Activated T-cell treated with anti-CD3 and anti-CD28 coated beads, Interleukin-2, amount 50 U/mL, for 72 hours (primary cell): Measurements from ENCODE around the gene ELF2. TPM values are rescaled to one million over a fixed set of nuclear protein-coding genes. Genes with fewer than 3 reads are reported as not detected.
"Not testable (repeated sequence)": the region's sequence is repeated elsewhere in the genome, so short reads cannot be mapped to it uniquely, and the experiment has no call there.

Experiments
- ATAC-seq, 2 donors: fragments of 150-1000 bp; cut with Tn5 transposase; replicated peaks in 1 of 2; 2 replicates each; pipeline ENCODE4 v1.10.0; 2021; ENCODE audit warnings: moderate library complexity in 2 of 2, mild to moderate bottlenecking in 1 of 2
- DNase-seq, 2 donors: peaks; one replicate each; pipeline ENCODE4 v3.0.0; 2021 to 2022; ENCODE audit warnings: mixed read lengths in 1 of 2
- H3K27ac Mint-ChIP-seq: one replicate; pipeline ENCODE4 v1.8.0; 2022; ENCODE audit warnings: mild to moderate bottlenecking, moderate library complexity, mixed read lengths
- H3K27me3 Mint-ChIP-seq: one replicate; pipeline ENCODE4 v1.8.0; 2022; ENCODE audit warnings: low read depth, mixed read lengths
- H3K36me3 Mint-ChIP-seq, 2 donors: one replicate each; pipeline ENCODE4 v1.8.0; 2022; ENCODE audit warnings: mixed read lengths in 2 of 2, mild to moderate bottlenecking in 1 of 2; ENCODE audit not compliant: insufficient read depth in 2 of 2
- H3K4me1 Mint-ChIP-seq: one replicate; pipeline ENCODE4 v1.8.0; 2022; ENCODE audit warnings: low read depth, mixed read lengths
- H3K4me3 Mint-ChIP-seq, 2 donors: one replicate each; pipeline ENCODE4 v1.8.0; 2022; ENCODE audit warnings: mild to moderate bottlenecking in 2 of 2, mixed read lengths in 2 of 2, moderate library complexity in 2 of 2
- H3K9me3 Mint-ChIP-seq, 2 donors: one replicate each; pipeline ENCODE4 v1.8.0; 2022; ENCODE audit warnings: mixed read lengths in 2 of 2
- total RNA-seq, 2 donors: library from RNA; stranded (reverse); gene quantifications; one replicate each; pipeline ENCODE4 v1.2.3, GENCODE V29; 2022

The ELF2 gene
- total RNA-seq, 2 donors from 2014 or later: 34.8 to 36.4 TPM

- H3K27ac Mint-ChIP-seq: no peak overlapping the region
- peaks cover 5% of the 10 kb centered on the region in 2 donors for H3K36me3 Mint-ChIP-seq
- DNase-seq: no peak
- H3K27me3 Mint-ChIP-seq: no peaks in the 10 kb centered on the region
- peaks cover 0 to 6% of the 10 kb centered on the region in 2 donors for H3K9me3 Mint-ChIP-seq
- ATAC-seq: no peak
- no peak overlapping the region for H3K4me3 Mint-ChIP-seq
- H3K4me1 Mint-ChIP-seq: peaks cover 29% of the 10 kb centered on the region
Measured at GRCh38 chr4:139144911-139145551, 32.0 kb downstream of the ELF2 start.

- no peak overlapping the region for H3K4me3 Mint-ChIP-seq
- ATAC-seq: no peak
- peaks cover 29% of the 10 kb centered on the region for H3K4me1 Mint-ChIP-seq
Measured at GRCh38 chr4:139144161-139144859, 32.7 kb downstream of the ELF2 start.

DNA sequence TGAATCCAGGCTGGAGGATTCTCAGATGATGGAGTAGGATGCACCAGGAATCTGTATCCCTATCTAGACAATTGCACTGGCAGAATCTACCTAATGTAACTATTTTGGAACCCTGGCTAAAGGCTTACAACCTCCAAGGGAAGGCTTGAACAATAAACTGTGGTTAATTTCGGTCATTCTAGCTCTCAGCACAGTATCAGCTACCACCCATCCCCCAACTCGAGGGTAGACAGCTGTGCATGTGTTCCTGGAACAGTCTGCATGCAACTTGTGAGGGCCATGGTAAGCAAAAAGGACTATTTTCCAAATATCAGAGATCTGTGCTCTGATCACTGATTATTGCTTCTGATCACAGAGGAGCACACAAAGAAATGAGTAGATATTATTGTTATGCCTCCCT is 34.0 kb downstream of the ELF2 start:
- no peak overlapping the region for H3K4me3 Mint-ChIP-seq
- H3K9me3 Mint-ChIP-seq: peaks cover 0 to 6% of the 10 kb centered on the region in 2 donors
- peaks cover 29% of the 10 kb centered on the region for H3K4me1 Mint-ChIP-seq
- H3K36me3 Mint-ChIP-seq: peaks cover 5% of the 10 kb centered on the region in 2 donors
- no peaks in the 10 kb centered on the region for H3K27me3 Mint-ChIP-seq
- no peak overlapping the region for H3K27ac Mint-ChIP-seq
- DNase-seq: no peak
- no peak for ATAC-seq

More at GRCh38 chr4:139144161-139144859, 32.7 kb downstream of the ELF2 start:
- H3K27me3 Mint-ChIP-seq: no peaks in the 10 kb centered on the region
- H3K27ac Mint-ChIP-seq: no peak overlapping the region
- peaks cover 5% of the 10 kb centered on the region in 2 donors for H3K36me3 Mint-ChIP-seq
- no peak for DNase-seq
- H3K9me3 Mint-ChIP-seq: peaks cover 0 to 6% of the 10 kb centered on the region in 2 donors

DNA sequence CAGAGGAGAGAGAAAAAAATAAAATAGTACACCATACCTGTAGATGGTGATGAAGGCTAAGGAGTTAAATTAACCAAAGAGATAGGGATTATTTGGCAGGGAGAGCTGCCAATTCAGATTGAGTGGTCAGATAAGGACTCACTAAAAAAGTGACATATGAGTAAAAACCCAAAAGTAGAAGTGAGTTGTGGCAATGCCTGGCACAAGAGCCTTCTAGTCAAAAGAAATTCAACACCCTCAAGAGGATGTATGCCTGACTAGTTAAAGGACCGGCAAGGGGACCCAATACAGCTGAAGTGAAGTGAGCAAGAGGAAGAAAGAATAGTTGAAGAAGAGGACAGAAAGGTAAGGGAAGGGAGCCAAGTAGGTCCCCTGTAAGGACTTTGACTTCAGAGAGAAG is 34.9 kb downstream of the ELF2 start:
- no peak for DNase-seq
- Mint-ChIP-seq H3K27me3 (no peaks in the 10 kb centered on the region), H3K4me3 (no peak overlapping the region), H3K36me3 (peaks cover 4 to 8% of the 10 kb centered on the region in 2 donors), H3K4me1 (peaks cover 26% of the 10 kb centered on the region), H3K9me3 (peaks cover 0 to 6% of the 10 kb centered on the region in 2 donors), H3K27ac (no peak overlapping the region)
- peak; percentile 32 to 46 for ATAC-seq

DNA sequence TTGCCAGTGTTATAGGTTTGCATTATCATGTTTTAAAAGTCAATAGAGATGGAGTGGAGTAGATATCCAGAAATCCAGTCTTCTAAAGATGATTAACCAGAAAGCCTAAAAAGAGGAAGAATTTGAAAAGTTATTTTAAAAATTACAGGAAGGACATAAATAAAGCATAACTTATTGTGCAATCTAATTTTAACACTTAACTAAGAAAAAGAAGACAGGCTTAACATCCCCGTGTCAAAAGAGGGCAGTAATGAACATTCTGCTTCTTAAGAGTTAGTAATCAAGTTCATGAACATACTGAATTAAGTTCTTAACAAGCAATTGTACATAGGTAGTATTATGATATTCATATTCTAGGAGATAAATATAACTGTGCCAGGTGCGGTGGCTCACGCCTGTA is 39.3 kb downstream of the ELF2 start:
- H3K27ac Mint-ChIP-seq: no peak overlapping the region
- ATAC-seq (no peak), DNase-seq (no peak)
- no peaks in the 10 kb centered on the region for H3K9me3 Mint-ChIP-seq
- peaks cover 0 to 5% of the 10 kb centered on the region in 2 donors for H3K36me3 Mint-ChIP-seq
- no peaks in the 10 kb centered on the region for H3K27me3 Mint-ChIP-seq
- H3K4me3 Mint-ChIP-seq: no peak overlapping the region
- peaks cover 12% of the 10 kb centered on the region for H3K4me1 Mint-ChIP-seq

DNA sequence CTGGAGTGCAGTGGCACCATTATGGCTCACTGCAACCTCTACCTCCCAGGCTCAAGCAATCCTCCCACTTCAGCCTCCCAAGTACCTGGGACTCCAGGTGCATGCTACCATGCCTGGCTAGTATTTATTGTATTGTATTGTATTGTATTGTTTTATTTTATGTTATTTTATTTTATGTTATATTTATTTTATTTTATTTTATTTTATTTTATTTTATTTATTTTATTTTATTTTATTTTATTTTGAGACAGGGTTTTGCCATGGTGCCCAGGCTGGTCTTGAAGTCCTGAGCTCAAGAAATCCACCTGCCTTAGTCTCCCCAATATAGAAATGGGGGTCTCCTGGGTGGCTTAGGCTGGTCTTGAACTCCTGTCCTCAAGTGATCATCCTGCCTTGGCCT is 42.6 kb downstream of the ELF2 start:
- ATAC-seq: no peak
- Mint-ChIP-seq H3K27me3 (no peaks in the 10 kb centered on the region), H3K27ac (no peak overlapping the region), H3K9me3 (no peaks in the 10 kb centered on the region), H3K4me1 (no peaks in the 10 kb centered on the region), H3K4me3 (no peak overlapping the region), H3K36me3 (peaks cover 0 to 5% of the 10 kb centered on the region in 2 donors)
- no peak for DNase-seq

- Mint-ChIP-seq H3K4me3 (no peak overlapping the region), H3K27me3 (no peaks in the 10 kb centered on the region), H3K4me1 (no peaks in the 10 kb centered on the region), H3K36me3 (no peaks in the 10 kb centered on the region), H3K27ac (no peak overlapping the region), H3K9me3 (no peaks in the 10 kb centered on the region)
- no peak for ATAC-seq
- DNase-seq: no peak
Measured at GRCh38 chr4:139131209-139131870, 45.7 kb downstream of the ELF2 start.

DNA sequence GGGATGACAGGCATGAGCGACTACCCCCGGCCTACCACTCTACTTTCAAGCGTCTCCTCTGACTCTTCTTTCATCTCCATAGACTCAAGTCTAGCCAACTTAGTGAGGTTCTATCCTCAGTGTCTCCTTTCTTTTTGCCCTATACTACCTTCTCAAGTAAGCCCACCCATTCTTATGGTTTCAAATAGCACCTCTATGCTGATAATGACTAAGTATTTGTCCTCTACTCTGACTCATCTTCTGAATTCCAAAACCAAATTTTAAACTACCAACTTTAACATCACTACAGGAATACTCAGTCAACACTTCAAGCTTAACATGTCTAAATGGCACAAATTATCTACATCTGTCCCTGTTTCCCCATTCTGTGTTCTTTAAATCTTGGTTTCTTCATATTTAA is 47.8 kb downstream of the ELF2 start:
- no peaks in the 10 kb centered on the region for H3K36me3 Mint-ChIP-seq
- H3K4me1 Mint-ChIP-seq: no peaks in the 10 kb centered on the region
- H3K9me3 Mint-ChIP-seq: no peaks in the 10 kb centered on the region
- ATAC-seq (no peak), DNase-seq (no peak)
- no peak overlapping the region for H3K27ac Mint-ChIP-seq
- H3K27me3 Mint-ChIP-seq: no peaks in the 10 kb centered on the region
- H3K4me3 Mint-ChIP-seq: no peak overlapping the region

GRCh38 chr4:139126898-139127297 is 50.1 kb downstream of the ELF2 start:
- ATAC-seq (no peak), DNase-seq (no peak)
- Mint-ChIP-seq H3K4me1 (no peaks in the 10 kb centered on the region), H3K9me3 (no peaks in the 10 kb centered on the region), H3K27ac (no peak overlapping the region), H3K27me3 (no peaks in the 10 kb centered on the region), H3K36me3 (no peaks in the 10 kb centered on the region), H3K4me3 (no peak overlapping the region)

DNA sequence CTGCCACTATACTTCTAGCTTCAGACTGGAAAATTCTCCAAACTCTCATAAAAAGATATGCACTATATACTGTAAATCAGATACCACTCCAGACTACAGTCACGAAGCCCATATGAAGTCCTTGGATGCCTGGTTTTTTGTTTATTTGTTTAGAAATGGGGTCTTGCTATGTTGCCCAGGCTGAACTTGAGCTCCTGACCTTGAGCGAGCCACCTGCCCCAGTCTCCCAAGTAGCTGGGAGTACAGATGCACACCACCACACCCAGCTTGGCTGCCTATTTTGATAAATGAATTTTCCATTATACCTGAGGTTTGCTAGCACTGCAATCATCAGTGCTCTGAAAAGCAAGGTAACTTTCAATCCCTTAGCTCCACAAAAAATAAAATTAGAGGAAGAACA is 53.1 kb downstream of the ELF2 start:
- no peak overlapping the region for H3K4me3 Mint-ChIP-seq
- H3K36me3 Mint-ChIP-seq: no peaks in the 10 kb centered on the region
- ATAC-seq (no peak), DNase-seq (no peak)
- H3K27me3 Mint-ChIP-seq: no peaks in the 10 kb centered on the region
- no peaks in the 10 kb centered on the region for H3K4me1 Mint-ChIP-seq
- no peaks in the 10 kb centered on the region for H3K9me3 Mint-ChIP-seq
- no peak overlapping the region for H3K27ac Mint-ChIP-seq

- Mint-ChIP-seq H3K36me3 (no peaks in the 10 kb centered on the region), H3K4me3 (no peak overlapping the region), H3K9me3 (no peaks in the 10 kb centered on the region), H3K4me1 (no peaks in the 10 kb centered on the region), H3K27me3 (no peaks in the 10 kb centered on the region), H3K27ac (no peak overlapping the region)
- DNase-seq: no peak
- no peak for ATAC-seq
Measured at GRCh38 chr4:139118365-139118764, 58.7 kb downstream of the ELF2 start.

GRCh38 chr4:139115226-139115625 is 61.8 kb downstream of the ELF2 start:
- Mint-ChIP-seq H3K4me1 (no peaks in the 10 kb centered on the region), H3K4me3 (no peak overlapping the region), H3K27ac (no peak overlapping the region), H3K27me3 (no peaks in the 10 kb centered on the region), H3K36me3 (no peaks in the 10 kb centered on the region), H3K9me3 (no peaks in the 10 kb centered on the region)
- DNase-seq: no peak
- no peak for ATAC-seq

- not testable (repeated sequence) for DNase-seq, H3K36me3 Mint-ChIP-seq, H3K27me3 Mint-ChIP-seq, H3K4me3 Mint-ChIP-seq, H3K9me3 Mint-ChIP-seq, ATAC-seq, H3K4me1 Mint-ChIP-seq, H3K27ac Mint-ChIP-seq
Measured at GRCh38 chr4:139114795-139115194, 62.2 kb downstream of the ELF2 start.
